ENCODE measurements around the gene SRSF4. TPM values are rescaled to one million over a fixed set of nuclear protein-coding genes. Genes with fewer than 3 reads are reported as not detected.
"Not testable (repeated sequence)": the region's sequence is repeated elsewhere in the genome, so short reads cannot be mapped to it uniquely, and the experiment has no call there.

Gene SRSF4
- total and polyA plus RNA-seq, 2 experiments from 2014 or later = 45.0 to 60.8 TPM

DNA sequence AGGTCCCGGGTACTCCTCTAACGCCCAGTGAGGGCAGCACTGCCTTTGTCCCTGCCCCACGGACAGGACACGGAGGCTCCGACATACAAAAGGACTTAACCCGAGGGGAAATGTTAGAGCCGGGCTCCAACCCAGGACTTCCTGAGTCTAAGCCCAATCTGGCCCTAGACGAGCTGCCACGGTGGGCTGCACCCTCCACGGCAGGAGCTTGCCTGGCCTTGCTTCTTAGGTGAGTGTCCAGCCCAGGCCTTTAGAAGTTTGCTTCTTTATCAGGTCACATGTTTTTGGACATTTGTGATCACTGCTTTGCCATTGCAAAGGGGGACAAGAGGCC is 47.0 kb downstream of the SRSF4 start:
- Histone ChIP-seq H2AFZ (peak overlapping the region; percentile 62), H3K79me2 (ENCODE audit: insufficient read depth) (no peaks in the 10 kb centered on the region), H3K36me3 (ENCODE audit: low read depth) (no peaks in the 10 kb centered on the region), H3F3A (ENCODE audit: insufficient read depth) (no peaks in the 10 kb centered on the region), H3K4me2 (ENCODE audit: unreplicated experiment) (peak overlapping the region; percentile 58), H3K9me3 (ENCODE audit: low read depth) (no peaks in the 10 kb centered on the region), H3K4me3 (peak overlapping the region; percentile 53), H3K9ac (peak overlapping the region; percentile 52), H3K27me3 (replicated peaks; ENCODE audit: insufficient read depth) (no peaks in the 10 kb centered on the region), H3K27ac (no peak overlapping the region), H3K4me1 (ENCODE audit: insufficient read depth) (peaks cover 7% of the 10 kb centered on the region; the same call in 1 of the 2 replicates), H3K9me2 (ENCODE audit: insufficient read depth) (no peaks in the 10 kb centered on the region), H4K20me1 (ENCODE audit: insufficient read depth) (no peaks in the 10 kb centered on the region)
- 39 to 42% methylated on average over 9 of the region's 10 CpGs for WGBS, 2 experiments (ENCODE audit: low coverage in 1 of 2, low lambda C conversion rate in 2 of 2, missing lambda C conversion rate in 2 of 2)
- TF ChIP-seq EZH2 (IDR thresholded peaks at IDR 0.05; ENCODE audit: insufficient read depth, poor library complexity, severe bottlenecking) (no peak), EZH2phosphoT487 (IDR thresholded peaks at IDR 0.05; ENCODE audit: insufficient read depth, low read depth) (no peak)
- DNase-seq = no peak
- in situ Hi-C loops (cut with MboI) = no loop called here

GRCh38 chr1:29133861-29134694 is 47.6 kb downstream of the SRSF4 start:
- Histone ChIP-seq H3K9me2 (ENCODE audit: insufficient read depth) (no peaks in the 10 kb centered on the region), H2AFZ (peak overlapping the region; percentile 62), H3K4me3 (peak overlapping the region; percentile 53), H3K4me2 (ENCODE audit: unreplicated experiment) (peak overlapping the region; percentile 58), H3K27me3 (replicated peaks; ENCODE audit: insufficient read depth) (no peaks in the 10 kb centered on the region), H3K27ac (no peak overlapping the region), H3K79me2 (ENCODE audit: insufficient read depth) (no peaks in the 10 kb centered on the region), H3K4me1 (ENCODE audit: insufficient read depth) (peaks cover 7% of the 10 kb centered on the region; the same call in 1 of the 2 replicates), H3K36me3 (ENCODE audit: low read depth) (no peaks in the 10 kb centered on the region), H3K9ac (peak overlapping the region; percentile 52), H4K20me1 (ENCODE audit: insufficient read depth) (no peaks in the 10 kb centered on the region), H3K9me3 (ENCODE audit: low read depth) (no peaks in the 10 kb centered on the region), H3F3A (ENCODE audit: insufficient read depth) (no peaks in the 10 kb centered on the region)
- in situ Hi-C loops (cut with MboI) = no loop called here
- DNase-seq = peak; percentile 55
- no peak for TF ChIP-seq EZH2phosphoT487 (IDR thresholded peaks at IDR 0.05; ENCODE audit: insufficient read depth, low read depth)
- no peak for TF ChIP-seq EZH2 (IDR thresholded peaks at IDR 0.05; ENCODE audit: insufficient read depth, poor library complexity, severe bottlenecking)
- 43 to 46% methylated on average over 34 to 54 of the region's 55 CpGs for WGBS, 2 experiments (ENCODE audit: low coverage in 1 of 2, low lambda C conversion rate in 2 of 2, missing lambda C conversion rate in 2 of 2)

GRCh38 chr1:29131056-29131455 is 50.6 kb downstream of the SRSF4 start:
- H3K9ac ChIP-seq; H3K4me1 ChIP-seq (ENCODE audit: insufficient read depth); H3K9me3 ChIP-seq (ENCODE audit: low read depth); H3K27ac ChIP-seq; H3K9me2 ChIP-seq (ENCODE audit: insufficient read depth); H3K4me3 ChIP-seq; in situ Hi-C loops (cut with MboI); H3K27me3 ChIP-seq (replicated peaks; ENCODE audit: insufficient read depth); H4K20me1 ChIP-seq (ENCODE audit: insufficient read depth); DNase-seq; H2AFZ ChIP-seq; H3F3A ChIP-seq (ENCODE audit: insufficient read depth); H3K4me2 ChIP-seq (ENCODE audit: unreplicated experiment); H3K36me3 ChIP-seq (ENCODE audit: low read depth); H3K79me2 ChIP-seq (ENCODE audit: insufficient read depth): not testable (repeated sequence)
- WGBS, 2 experiments (ENCODE audit: low coverage in 1 of 2, low lambda C conversion rate in 2 of 2, missing lambda C conversion rate in 2 of 2) = 93 to 95% methylated on average over 17 to 29 of the region's 29 CpGs

DNA sequence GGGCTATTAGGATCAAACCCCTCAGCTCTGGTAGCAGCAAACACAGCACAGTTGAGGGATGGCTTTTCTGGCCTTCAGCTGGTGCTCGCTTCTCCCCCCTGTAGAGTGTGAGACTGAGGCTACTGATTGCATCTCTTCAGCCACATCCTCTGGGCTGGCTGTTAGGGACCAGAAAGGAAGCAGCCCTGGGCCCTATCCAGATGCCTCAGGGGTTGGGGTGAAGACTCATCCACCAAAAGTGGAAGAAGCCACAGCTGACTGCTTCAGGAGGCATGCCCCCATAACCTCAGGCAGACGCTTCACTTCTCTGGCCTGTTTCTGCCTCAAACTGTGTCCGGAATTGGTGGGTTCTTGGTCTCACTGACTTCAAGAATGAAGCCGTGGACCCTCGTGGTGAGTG is 51.8 kb downstream of the SRSF4 start:
- H3K27ac ChIP-seq = no peak overlapping the region
- no peaks in the 10 kb centered on the region for H3F3A ChIP-seq (ENCODE audit: insufficient read depth)
- peak; percentile 61 for DNase-seq
- no peak overlapping the region for H3K4me3 ChIP-seq
- H2AFZ ChIP-seq = no peak overlapping the region
- in situ Hi-C loops (cut with MboI) = no loop called here
- no peaks in the 10 kb centered on the region for H4K20me1 ChIP-seq (ENCODE audit: insufficient read depth)
- H3K4me2 ChIP-seq (ENCODE audit: unreplicated experiment) = no peak overlapping the region
- no peaks in the 10 kb centered on the region for H3K4me1 ChIP-seq (ENCODE audit: insufficient read depth)
- no peaks in the 10 kb centered on the region for H3K79me2 ChIP-seq (ENCODE audit: insufficient read depth)
- no peaks in the 10 kb centered on the region for H3K9me3 ChIP-seq (ENCODE audit: low read depth)
- 67 to 76% methylated on average over 5 of the region's 5 CpGs for WGBS, 2 experiments (ENCODE audit: low coverage in 1 of 2, low lambda C conversion rate in 2 of 2, missing lambda C conversion rate in 2 of 2)
- no peak overlapping the region for H3K9ac ChIP-seq
- no peaks in the 10 kb centered on the region for H3K36me3 ChIP-seq (ENCODE audit: low read depth)
- TF ChIP-seq EZH2 (IDR thresholded peaks at IDR 0.05; ENCODE audit: insufficient read depth, poor library complexity, severe bottlenecking) (no peak), EZH2phosphoT487 (IDR thresholded peaks at IDR 0.05; ENCODE audit: insufficient read depth, low read depth) (no peak)
- no peaks in the 10 kb centered on the region for H3K9me2 ChIP-seq (ENCODE audit: insufficient read depth)
- no peaks in the 10 kb centered on the region for H3K27me3 ChIP-seq (replicated peaks; ENCODE audit: insufficient read depth)

Measured in GM23248 (cell line).